Astrocyte (in vitro differentiated cells and primary cell): ENCODE results near the gene PTPRB. TPM values are rescaled to one million over a fixed set of nuclear protein-coding genes. Genes with fewer than 3 reads are reported as not detected.

Source experiments
- DNase-seq: peaks from one replicate; pipeline ENCODE4 v3.0.0-alpha.2; 2010; ENCODE audit warnings: low read depth
- FAIRE-seq: peaks from 2 replicates; lab custom pipeline; 2011; peaks lifted over from hg19 to GRCh38; lab: Jason Lieb, UNC
- H2AFZ ChIP-seq: 2 replicates; pipeline ENCODE4 v1.6.0; 2012; ENCODE audit warnings: low read depth, low read length, inconsistent platforms
- H3K27ac ChIP-seq: 2 replicates; pipeline ENCODE4 v1.5.1; 2011; ENCODE audit warnings: low read depth, low read length, inconsistent platforms
- H3K27me3 ChIP-seq: 2 replicates; pipeline ENCODE4 v1.6.0; 2011; ENCODE audit warnings: low read length, inconsistent platforms; ENCODE audit not compliant: insufficient read depth
- H3K36me3 ChIP-seq: 2 replicates; pipeline ENCODE4 v1.5.1; 2011; ENCODE audit warnings: low read length, inconsistent platforms; ENCODE audit not compliant: insufficient read depth
- H3K4me1 ChIP-seq: 2 replicates; pipeline ENCODE4 v1.5.1; 2011; ENCODE audit warnings: low read length, inconsistent platforms; ENCODE audit not compliant: insufficient read depth
- H3K4me2 ChIP-seq: 2 replicates; pipeline ENCODE4 v1.6.0; 2012; ENCODE audit warnings: low read length, inconsistent platforms
- H3K4me3 ChIP-seq: 2 replicates; pipeline ENCODE4 v1.5.1; 2011; ENCODE audit warnings: low read depth, mild to moderate bottlenecking, low read length, inconsistent platforms; ENCODE audit not compliant: insufficient read depth
- H3K79me2 ChIP-seq: 2 replicates; pipeline ENCODE4 v1.6.0; 2012; ENCODE audit warnings: mild to moderate bottlenecking, low read length, inconsistent platforms; ENCODE audit not compliant: insufficient read depth
- H3K9ac ChIP-seq: 2 replicates; pipeline ENCODE4 v1.6.0; 2012; ENCODE audit warnings: mild to moderate bottlenecking, low read length, inconsistent platforms
- H3K9me3 ChIP-seq: 2 replicates; pipeline ENCODE4 v1.5.1; 2012; ENCODE audit warnings: low read depth, mild to moderate bottlenecking, low read length, inconsistent platforms; ENCODE audit not compliant: insufficient read depth
- H4K20me1 ChIP-seq: 2 replicates; pipeline ENCODE4 v1.6.0; 2012; ENCODE audit warnings: low read length, inconsistent platforms; ENCODE audit not compliant: insufficient read depth
- H3K27ac Mint-ChIP-seq: one replicate; pipeline ENCODE4 v1.8.0; 2021; ENCODE audit warnings: mild to moderate bottlenecking, mixed read lengths; ENCODE audit not compliant: unreplicated experiment
- H3K27me3 Mint-ChIP-seq: one replicate; pipeline ENCODE4 v1.8.0; 2021; ENCODE audit warnings: low read depth, mixed read lengths; ENCODE audit not compliant: unreplicated experiment
- H3K36me3 Mint-ChIP-seq: one replicate; pipeline ENCODE4 v1.8.0; 2021; ENCODE audit warnings: low read depth, mixed read lengths; ENCODE audit not compliant: unreplicated experiment
- H3K4me1 Mint-ChIP-seq: one replicate; pipeline ENCODE4 v1.8.0; 2021; ENCODE audit warnings: low read depth, mixed read lengths; ENCODE audit not compliant: unreplicated experiment
- H3K4me3 Mint-ChIP-seq: one replicate; pipeline ENCODE4 v1.8.0; 2021; ENCODE audit warnings: mild to moderate bottlenecking, moderate library complexity, mixed read lengths; ENCODE audit not compliant: unreplicated experiment
- H3K9me3 Mint-ChIP-seq: one replicate; pipeline ENCODE4 v1.8.0; 2021; ENCODE audit warnings: mild to moderate bottlenecking, mixed read lengths; ENCODE audit not compliant: unreplicated experiment
- EZH2 ChIP-seq: IDR thresholded peaks from 2 replicates; pipeline ENCODE4 v1.6.1; 2012; ENCODE audit warnings: mild to moderate bottlenecking, low read length, inconsistent platforms; ENCODE audit not compliant: insufficient read depth
- total RNA-seq: library from RNA; stranded (reverse); gene quantifications from 2 replicates; pipeline ENCODE4 v1.2.1, GENCODE V29; 2021
- TF ChIP-seq, protein P1 (sequence below): IDR thresholded peaks from 2 replicates; pipeline ENCODE4 v1.5.1; 2011; ENCODE audit warnings: low read depth, mild to moderate bottlenecking, inconsistent platforms, low read length, moderate library complexity; ENCODE audit not compliant: insufficient read depth

The PTPRB gene
- total RNA-seq, 1 donor from 2014 or later, result 2.5 TPM

DNA sequence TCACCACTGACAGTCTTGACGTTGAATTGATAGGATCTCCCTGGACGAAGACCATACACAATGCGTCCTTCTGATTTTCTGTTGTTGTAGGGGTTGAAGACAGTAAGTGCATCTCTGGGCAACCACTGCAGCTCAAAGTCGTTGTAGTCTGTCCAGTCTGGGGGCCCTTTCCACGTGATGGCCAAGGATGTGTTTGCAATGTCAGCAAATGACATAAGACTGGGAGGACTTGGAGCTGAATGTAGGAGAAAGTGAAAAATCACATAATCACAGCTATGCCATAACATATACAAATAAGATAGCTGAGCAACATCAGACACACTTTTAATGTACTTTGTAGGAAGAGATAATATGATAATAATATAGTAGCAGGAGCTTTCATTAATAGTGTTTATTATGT, 77.8 kb downstream of the PTPRB start:
- Histone ChIP-seq H3K27ac (no peak overlapping the region), H3K4me2 (no peak overlapping the region), H3K4me1 (no peaks in the 10 kb centered on the region), H3K9ac (no peak overlapping the region), H4K20me1 (no peaks in the 10 kb centered on the region), H3K27me3 (no peaks in the 10 kb centered on the region), H3K9me3 (no peaks in the 10 kb centered on the region), H3K4me3 (no peak overlapping the region), H3K36me3 (no peaks in the 10 kb centered on the region), H3K79me2 (no peaks in the 10 kb centered on the region), H2AFZ (no peak overlapping the region)
- Mint-ChIP-seq H3K27ac (no peak overlapping the region), H3K4me3 (no peak overlapping the region), H3K27me3 (peaks cover 8% of the 10 kb centered on the region), H3K4me1 (peaks cover 7% of the 10 kb centered on the region), H3K9me3 (peaks cover 2% of the 10 kb centered on the region), H3K36me3 (peaks cover 3% of the 10 kb centered on the region)
- TF ChIP-seq, protein P1, sequence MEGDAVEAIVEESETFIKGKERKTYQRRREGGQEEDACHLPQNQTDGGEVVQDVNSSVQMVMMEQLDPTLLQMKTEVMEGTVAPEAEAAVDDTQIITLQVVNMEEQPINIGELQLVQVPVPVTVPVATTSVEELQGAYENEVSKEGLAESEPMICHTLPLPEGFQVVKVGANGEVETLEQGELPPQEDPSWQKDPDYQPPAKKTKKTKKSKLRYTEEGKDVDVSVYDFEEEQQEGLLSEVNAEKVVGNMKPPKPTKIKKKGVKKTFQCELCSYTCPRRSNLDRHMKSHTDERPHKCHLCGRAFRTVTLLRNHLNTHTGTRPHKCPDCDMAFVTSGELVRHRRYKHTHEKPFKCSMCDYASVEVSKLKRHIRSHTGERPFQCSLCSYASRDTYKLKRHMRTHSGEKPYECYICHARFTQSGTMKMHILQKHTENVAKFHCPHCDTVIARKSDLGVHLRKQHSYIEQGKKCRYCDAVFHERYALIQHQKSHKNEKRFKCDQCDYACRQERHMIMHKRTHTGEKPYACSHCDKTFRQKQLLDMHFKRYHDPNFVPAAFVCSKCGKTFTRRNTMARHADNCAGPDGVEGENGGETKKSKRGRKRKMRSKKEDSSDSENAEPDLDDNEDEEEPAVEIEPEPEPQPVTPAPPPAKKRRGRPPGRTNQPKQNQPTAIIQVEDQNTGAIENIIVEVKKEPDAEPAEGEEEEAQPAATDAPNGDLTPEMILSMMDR, result no peak
- no peak for TF ChIP-seq EZH2
- no peak for FAIRE-seq
- DNase-seq, result no peak

DNA sequence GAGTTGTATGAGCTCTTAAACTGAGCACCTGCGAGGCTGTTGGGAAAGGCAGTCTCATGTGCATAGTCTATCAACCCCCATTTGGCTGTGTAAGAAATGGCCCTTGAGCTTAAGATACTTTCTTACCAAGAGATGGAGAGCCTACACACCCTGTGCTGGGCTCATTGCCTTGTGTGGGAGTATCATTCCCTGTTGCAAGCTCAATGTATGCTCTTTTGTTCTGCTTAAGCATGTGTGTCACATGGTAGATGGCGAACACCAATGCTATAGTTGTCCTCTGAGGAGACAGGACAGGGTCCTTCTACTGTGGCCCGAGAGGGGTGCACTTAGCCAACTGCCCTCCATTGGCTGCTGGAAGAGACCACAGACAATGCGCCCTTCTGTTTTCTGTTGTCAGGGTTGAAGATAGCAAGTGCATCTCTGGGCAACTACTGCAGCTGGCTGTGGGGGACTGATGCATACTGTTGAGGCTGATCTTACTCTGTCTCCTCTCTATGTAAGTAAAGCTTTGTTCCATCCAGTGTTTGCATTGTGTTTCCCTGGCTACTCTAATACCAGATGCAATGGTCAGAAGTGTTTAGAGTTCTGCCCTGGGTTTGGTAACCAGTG, 79.5 kb downstream of the PTPRB start:
- no peak for TF ChIP-seq EZH2
- Histone ChIP-seq H3K36me3 (no peaks in the 10 kb centered on the region), H3K4me3 (no peak overlapping the region)

DNA sequence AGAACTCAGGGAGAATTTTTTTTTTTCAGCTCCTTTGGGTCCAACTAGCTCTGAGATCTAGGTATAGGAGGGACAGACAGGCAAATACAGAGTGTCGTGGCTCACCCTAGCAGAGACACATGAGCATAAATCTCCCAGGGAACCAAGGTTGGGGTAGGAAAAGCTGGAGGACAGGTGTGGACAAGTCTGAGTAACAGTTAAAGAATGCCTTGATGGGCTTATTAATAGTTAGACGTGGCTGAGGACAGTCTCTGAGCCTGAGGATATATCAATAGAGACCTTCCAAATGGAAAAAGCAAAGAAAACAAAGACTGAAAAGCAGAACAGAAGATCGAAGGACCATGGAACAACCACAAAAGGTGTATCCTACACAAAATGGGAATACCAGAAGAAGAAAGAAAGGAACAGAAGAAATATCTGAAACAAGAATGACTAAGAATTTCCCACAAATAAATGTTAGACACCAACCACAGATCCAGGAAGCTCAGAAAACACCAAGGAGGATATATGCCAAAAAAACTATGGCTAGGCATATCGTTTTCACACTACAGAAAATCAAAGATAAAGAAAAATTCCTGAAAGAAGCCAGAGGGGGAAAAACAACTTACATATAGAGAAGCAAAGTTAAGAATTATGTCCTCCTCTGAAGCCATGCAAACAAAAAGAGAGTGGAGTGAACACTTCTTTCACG, 80.9 kb downstream of the PTPRB start:
- Mint-ChIP-seq H3K4me3 (no peak overlapping the region), H3K4me1 (peaks cover 7% of the 10 kb centered on the region), H3K27ac (no peak overlapping the region), H3K27me3 (no peaks in the 10 kb centered on the region), H3K9me3 (no peaks in the 10 kb centered on the region), H3K36me3 (no peaks in the 10 kb centered on the region)
- no peak overlapping the region for H3K27ac ChIP-seq
- H3K4me3 ChIP-seq, result no peak overlapping the region
- H3K4me2 ChIP-seq, result no peak overlapping the region
- FAIRE-seq (no peak), DNase-seq (no peak)
- no peaks in the 10 kb centered on the region for H3K27me3 ChIP-seq
- no peak overlapping the region for H3K9ac ChIP-seq
- no peaks in the 10 kb centered on the region for H3K9me3 ChIP-seq
- no peaks in the 10 kb centered on the region for H4K20me1 ChIP-seq
- no peak overlapping the region for H2AFZ ChIP-seq
- no peaks in the 10 kb centered on the region for H3K36me3 ChIP-seq
- TF ChIP-seq, protein P1, result no peak
- TF ChIP-seq EZH2, result no peak
- H3K79me2 ChIP-seq, result no peaks in the 10 kb centered on the region
- no peaks in the 10 kb centered on the region for H3K4me1 ChIP-seq

More for the DNA sequence above, 79.5 kb downstream of the PTPRB start:
- Histone ChIP-seq H3K79me2 (no peaks in the 10 kb centered on the region), H2AFZ (no peak overlapping the region), H4K20me1 (no peaks in the 10 kb centered on the region), H3K9me3 (no peaks in the 10 kb centered on the region), H3K9ac (no peak overlapping the region), H3K4me1 (no peaks in the 10 kb centered on the region), H3K4me2 (no peak overlapping the region), H3K27ac (no peak overlapping the region), H3K27me3 (no peaks in the 10 kb centered on the region)
- H3K4me3 Mint-ChIP-seq, result no peak overlapping the region
- H3K27me3 Mint-ChIP-seq, result no peaks in the 10 kb centered on the region
- no peaks in the 10 kb centered on the region for H3K36me3 Mint-ChIP-seq
- FAIRE-seq, result no peak
- H3K4me1 Mint-ChIP-seq, result peaks cover 7% of the 10 kb centered on the region
- DNase-seq, result no peak
- H3K9me3 Mint-ChIP-seq, result no peaks in the 10 kb centered on the region
- no peak overlapping the region for H3K27ac Mint-ChIP-seq
